Astrocyte (in vitro differentiated cells and primary cell): ENCODE data around the gene TBC1D9B. TPM values are rescaled to one million over a fixed set of nuclear protein-coding genes. Genes with fewer than 3 reads are reported as not detected.
"Not testable (repeated sequence)": the region's sequence is repeated elsewhere in the genome, so short reads cannot be mapped to it uniquely, and the experiment has no call there.

Experiments
- DNase-seq: peaks from one replicate; pipeline ENCODE4 v3.0.0-alpha.2; 2010; ENCODE audit warnings: low read depth
- FAIRE-seq: peaks from 2 replicates; lab custom pipeline; 2011; peaks lifted over from hg19 to GRCh38; lab: Jason Lieb, UNC
- H2AFZ ChIP-seq: 2 replicates; pipeline ENCODE4 v1.6.0; 2012; ENCODE audit warnings: low read depth, low read length, inconsistent platforms
- H3K27ac ChIP-seq: 2 replicates; pipeline ENCODE4 v1.5.1; 2011; ENCODE audit warnings: low read depth, low read length, inconsistent platforms
- H3K27me3 ChIP-seq: 2 replicates; pipeline ENCODE4 v1.6.0; 2011; ENCODE audit warnings: low read length, inconsistent platforms; ENCODE audit not compliant: insufficient read depth
- H3K36me3 ChIP-seq: 2 replicates; pipeline ENCODE4 v1.5.1; 2011; ENCODE audit warnings: low read length, inconsistent platforms; ENCODE audit not compliant: insufficient read depth
- H3K4me1 ChIP-seq: 2 replicates; pipeline ENCODE4 v1.5.1; 2011; ENCODE audit warnings: low read length, inconsistent platforms; ENCODE audit not compliant: insufficient read depth
- H3K4me2 ChIP-seq: 2 replicates; pipeline ENCODE4 v1.6.0; 2012; ENCODE audit warnings: low read length, inconsistent platforms
- H3K4me3 ChIP-seq: 2 replicates; pipeline ENCODE4 v1.5.1; 2011; ENCODE audit warnings: low read depth, mild to moderate bottlenecking, low read length, inconsistent platforms; ENCODE audit not compliant: insufficient read depth
- H3K79me2 ChIP-seq: 2 replicates; pipeline ENCODE4 v1.6.0; 2012; ENCODE audit warnings: mild to moderate bottlenecking, low read length, inconsistent platforms; ENCODE audit not compliant: insufficient read depth
- H3K9ac ChIP-seq: 2 replicates; pipeline ENCODE4 v1.6.0; 2012; ENCODE audit warnings: mild to moderate bottlenecking, low read length, inconsistent platforms
- H3K9me3 ChIP-seq: 2 replicates; pipeline ENCODE4 v1.5.1; 2012; ENCODE audit warnings: low read depth, mild to moderate bottlenecking, low read length, inconsistent platforms; ENCODE audit not compliant: insufficient read depth
- H4K20me1 ChIP-seq: 2 replicates; pipeline ENCODE4 v1.6.0; 2012; ENCODE audit warnings: low read length, inconsistent platforms; ENCODE audit not compliant: insufficient read depth
- H3K27ac Mint-ChIP-seq: one replicate; pipeline ENCODE4 v1.8.0; 2021; ENCODE audit warnings: mild to moderate bottlenecking, mixed read lengths; ENCODE audit not compliant: unreplicated experiment
- H3K27me3 Mint-ChIP-seq: one replicate; pipeline ENCODE4 v1.8.0; 2021; ENCODE audit warnings: low read depth, mixed read lengths; ENCODE audit not compliant: unreplicated experiment
- H3K36me3 Mint-ChIP-seq: one replicate; pipeline ENCODE4 v1.8.0; 2021; ENCODE audit warnings: low read depth, mixed read lengths; ENCODE audit not compliant: unreplicated experiment
- H3K4me1 Mint-ChIP-seq: one replicate; pipeline ENCODE4 v1.8.0; 2021; ENCODE audit warnings: low read depth, mixed read lengths; ENCODE audit not compliant: unreplicated experiment
- H3K4me3 Mint-ChIP-seq: one replicate; pipeline ENCODE4 v1.8.0; 2021; ENCODE audit warnings: mild to moderate bottlenecking, moderate library complexity, mixed read lengths; ENCODE audit not compliant: unreplicated experiment
- H3K9me3 Mint-ChIP-seq: one replicate; pipeline ENCODE4 v1.8.0; 2021; ENCODE audit warnings: mild to moderate bottlenecking, mixed read lengths; ENCODE audit not compliant: unreplicated experiment
- EZH2 ChIP-seq: IDR thresholded peaks from 2 replicates; pipeline ENCODE4 v1.6.1; 2012; ENCODE audit warnings: mild to moderate bottlenecking, low read length, inconsistent platforms; ENCODE audit not compliant: insufficient read depth
- total RNA-seq: library from RNA; stranded (reverse); gene quantifications from 2 replicates; pipeline ENCODE4 v1.2.1, GENCODE V29; 2021
- TF ChIP-seq, protein P1 (sequence below): IDR thresholded peaks from 2 replicates; pipeline ENCODE4 v1.5.1; 2011; ENCODE audit warnings: low read depth, mild to moderate bottlenecking, inconsistent platforms, low read length, moderate library complexity; ENCODE audit not compliant: insufficient read depth

TBC1D9B gene
- total RNA-seq, 1 donor from 2014 or later, result 89.9 TPM

DNA sequence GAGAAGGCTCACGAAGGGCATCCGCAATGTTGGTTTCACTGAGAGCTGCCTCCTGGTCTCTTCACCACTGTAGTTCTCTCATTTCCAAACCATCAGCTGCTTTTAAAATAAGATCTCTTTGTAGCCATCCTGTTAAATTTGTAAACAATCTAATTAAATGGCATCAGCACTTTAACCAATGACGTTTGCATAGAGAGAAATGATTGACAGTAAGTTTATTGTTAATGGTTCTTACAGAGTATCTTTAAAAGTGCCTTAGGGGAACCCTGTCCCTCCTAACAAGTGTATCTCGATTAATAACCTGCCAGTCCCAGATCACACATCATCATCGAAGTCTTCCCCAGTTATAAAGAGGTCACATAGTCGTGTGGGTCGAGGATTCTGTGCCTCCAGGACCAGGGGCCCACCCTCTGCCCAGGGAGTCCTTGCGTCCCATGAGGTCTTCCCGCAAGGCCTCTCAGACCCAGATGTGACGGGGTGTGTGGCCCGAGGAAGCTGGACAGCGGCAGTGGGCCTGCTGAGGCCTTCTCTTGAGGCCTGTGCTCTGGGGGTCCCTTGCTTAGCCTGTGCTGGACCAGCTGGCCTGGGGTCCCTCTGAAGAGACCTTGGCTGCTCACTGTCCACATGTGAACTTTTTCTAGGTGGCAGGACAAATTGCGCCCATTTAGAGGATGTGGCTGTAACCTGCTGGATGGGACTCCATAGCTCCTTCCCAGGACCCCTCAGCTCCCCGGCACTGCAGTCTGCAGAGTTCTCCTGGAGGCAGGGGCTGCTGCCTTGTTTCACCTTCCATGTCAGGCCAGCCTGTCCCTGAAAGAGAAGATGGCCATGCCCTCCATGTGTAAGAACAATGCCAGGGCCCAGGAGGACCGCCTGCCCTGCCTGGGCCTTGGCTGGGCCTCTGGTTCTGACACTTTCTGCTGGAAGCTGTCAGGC lies 70.4 kb downstream of the TBC1D9B start:
- FAIRE-seq, result no peak
- peaks cover 16% of the 10 kb centered on the region for H3K4me1 Mint-ChIP-seq
- H3K4me1 ChIP-seq, result no peaks in the 10 kb centered on the region
- H3K9me3 ChIP-seq, result no peaks in the 10 kb centered on the region
- H3K4me3 ChIP-seq, result no peak overlapping the region
- no peak for DNase-seq
- peaks cover 32% of the 10 kb centered on the region for H3K36me3 ChIP-seq
- H2AFZ ChIP-seq, result no peak overlapping the region
- no peak for TF ChIP-seq EZH2
- TF ChIP-seq, protein P1, sequence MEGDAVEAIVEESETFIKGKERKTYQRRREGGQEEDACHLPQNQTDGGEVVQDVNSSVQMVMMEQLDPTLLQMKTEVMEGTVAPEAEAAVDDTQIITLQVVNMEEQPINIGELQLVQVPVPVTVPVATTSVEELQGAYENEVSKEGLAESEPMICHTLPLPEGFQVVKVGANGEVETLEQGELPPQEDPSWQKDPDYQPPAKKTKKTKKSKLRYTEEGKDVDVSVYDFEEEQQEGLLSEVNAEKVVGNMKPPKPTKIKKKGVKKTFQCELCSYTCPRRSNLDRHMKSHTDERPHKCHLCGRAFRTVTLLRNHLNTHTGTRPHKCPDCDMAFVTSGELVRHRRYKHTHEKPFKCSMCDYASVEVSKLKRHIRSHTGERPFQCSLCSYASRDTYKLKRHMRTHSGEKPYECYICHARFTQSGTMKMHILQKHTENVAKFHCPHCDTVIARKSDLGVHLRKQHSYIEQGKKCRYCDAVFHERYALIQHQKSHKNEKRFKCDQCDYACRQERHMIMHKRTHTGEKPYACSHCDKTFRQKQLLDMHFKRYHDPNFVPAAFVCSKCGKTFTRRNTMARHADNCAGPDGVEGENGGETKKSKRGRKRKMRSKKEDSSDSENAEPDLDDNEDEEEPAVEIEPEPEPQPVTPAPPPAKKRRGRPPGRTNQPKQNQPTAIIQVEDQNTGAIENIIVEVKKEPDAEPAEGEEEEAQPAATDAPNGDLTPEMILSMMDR, result no peak
- H3K9ac ChIP-seq, result no peak overlapping the region
- H3K27me3 Mint-ChIP-seq, result no peaks in the 10 kb centered on the region
- H3K27me3 ChIP-seq, result no peaks in the 10 kb centered on the region
- H3K4me3 Mint-ChIP-seq, result no peak overlapping the region
- H3K27ac ChIP-seq, result no peak overlapping the region
- H3K27ac Mint-ChIP-seq, result no peak overlapping the region
- no peaks in the 10 kb centered on the region for H3K79me2 ChIP-seq
- H3K9me3 Mint-ChIP-seq, result no peaks in the 10 kb centered on the region
- H3K4me2 ChIP-seq, result no peak overlapping the region
- H3K36me3 Mint-ChIP-seq, result peaks cover 41% of the 10 kb centered on the region
- peaks cover 40% of the 10 kb centered on the region for H4K20me1 ChIP-seq

DNA sequence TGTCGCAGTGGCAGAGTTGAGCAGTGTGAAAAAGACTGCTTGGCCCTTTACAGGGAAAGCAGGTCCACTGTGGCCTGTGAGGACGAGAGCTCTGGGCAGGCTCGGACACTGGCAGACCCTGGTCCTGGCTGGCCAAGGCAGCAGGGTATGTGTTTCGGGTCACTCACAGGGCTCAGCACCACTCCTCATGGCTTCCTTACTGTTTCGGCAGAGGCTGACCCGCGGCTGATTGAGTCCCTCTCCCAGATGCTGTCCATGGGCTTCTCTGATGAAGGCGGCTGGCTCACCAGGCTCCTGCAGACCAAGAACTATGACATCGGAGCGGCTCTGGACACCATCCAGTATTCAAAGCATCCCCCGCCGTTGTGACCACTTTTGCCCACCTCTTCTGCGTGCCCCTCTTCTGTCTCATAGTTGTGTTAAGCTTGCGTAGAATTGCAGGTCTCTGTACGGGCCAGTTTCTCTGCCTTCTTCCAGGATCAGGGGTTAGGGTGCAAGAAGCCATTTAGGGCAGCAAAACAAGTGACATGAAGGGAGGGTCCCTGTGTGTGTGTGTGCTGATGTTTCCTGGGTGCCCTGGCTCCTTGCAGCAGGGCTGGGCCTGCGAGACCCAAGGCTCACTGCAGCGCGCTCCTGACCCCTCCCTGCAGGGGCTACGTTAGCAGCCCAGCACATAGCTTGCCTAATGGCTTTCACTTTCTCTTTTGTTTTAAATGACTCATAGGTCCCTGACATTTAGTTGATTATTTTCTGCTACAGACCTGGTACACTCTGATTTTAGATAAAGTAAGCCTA lies 71.3 kb downstream of the TBC1D9B start:
- Mint-ChIP-seq H3K9me3 (no peaks in the 10 kb centered on the region), H3K4me1 (peaks cover 21% of the 10 kb centered on the region), H3K27me3 (no peaks in the 10 kb centered on the region), H3K4me3 (no peak overlapping the region), H3K27ac (no peak overlapping the region), H3K36me3 (peaks cover 38% of the 10 kb centered on the region)
- H3K4me1 ChIP-seq, result no peaks in the 10 kb centered on the region
- TF ChIP-seq, protein P1, result no peak
- TF ChIP-seq EZH2, result no peak
- H2AFZ ChIP-seq, result no peak overlapping the region
- H3K79me2 ChIP-seq, result peaks cover 5% of the 10 kb centered on the region
- H3K27me3 ChIP-seq, result no peaks in the 10 kb centered on the region
- DNase-seq (peak; percentile 25), FAIRE-seq (no peak)
- no peak overlapping the region for H3K4me2 ChIP-seq
- no peaks in the 10 kb centered on the region for H3K9me3 ChIP-seq
- H3K4me3 ChIP-seq, result no peak overlapping the region
- peaks cover 35% of the 10 kb centered on the region for H3K36me3 ChIP-seq
- no peak overlapping the region for H3K27ac ChIP-seq
- no peak overlapping the region for H3K9ac ChIP-seq
- H4K20me1 ChIP-seq, result peaks cover 49% of the 10 kb centered on the region

DNA sequence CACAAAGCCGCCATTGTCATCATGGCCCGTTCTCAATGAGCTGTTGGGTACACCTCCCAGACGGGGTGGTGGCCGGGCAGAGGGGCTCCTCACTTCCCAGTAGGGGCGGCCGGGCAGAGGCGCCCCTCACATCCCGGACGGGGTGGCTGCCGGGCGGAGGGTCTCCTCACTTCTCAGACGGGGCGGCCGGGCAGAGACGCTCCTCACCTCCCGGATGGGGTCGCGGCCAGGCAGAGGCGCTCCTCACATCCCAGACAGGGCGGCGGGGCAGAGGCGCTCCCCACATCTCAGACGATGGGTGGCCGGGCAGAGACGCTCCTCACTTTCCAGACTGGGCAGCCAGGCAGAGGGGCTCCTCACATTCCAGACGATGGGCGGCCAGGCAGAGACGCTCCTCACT lies 72.8 kb downstream of the TBC1D9B start:
- H3K4me2 ChIP-seq, H3K27me3 ChIP-seq, DNase-seq, FAIRE-seq, H3K79me2 ChIP-seq, H3K4me1 ChIP-seq, H3K9me3 Mint-ChIP-seq, H3K27me3 Mint-ChIP-seq, H3K9me3 ChIP-seq, H3K4me3 Mint-ChIP-seq, H2AFZ ChIP-seq, H3K27ac Mint-ChIP-seq, H3K4me3 ChIP-seq, H3K9ac ChIP-seq, H3K27ac ChIP-seq: not testable (repeated sequence)
- Mint-ChIP-seq H3K4me1 (peaks cover 21% of the 10 kb centered on the region), H3K36me3 (peaks cover 39% of the 10 kb centered on the region)
- Histone ChIP-seq H3K36me3 (peaks cover 45% of the 10 kb centered on the region), H4K20me1 (peaks cover 62% of the 10 kb centered on the region)
